Body of pancreas (tissue), 4 donors: ENCODE results near the gene USP10.

ENCODE experiments used
- POLR2A ChIP-seq, 3 donors: fragments of 450-650 bp; IDR thresholded peaks; one replicate each; pipeline ENCODE4 v1.6.1; 2016; ENCODE audit warnings: antibody characterized with exemption in 3 of 3, mild to moderate bottlenecking in 2 of 3
- TF ChIP-seq, protein P1 (sequence below), 7 experiments: fragments of 450-650 bp in 4 of 7; fragments of 200-600 bp in 3 of 7; sonication (generic) in 3 of 7; IDR thresholded peaks; one replicate each; pipeline ENCODE4 v1.5.1; 2016 to 2019; ENCODE audit warnings: antibody characterized with exemption in 7 of 7

DNA sequence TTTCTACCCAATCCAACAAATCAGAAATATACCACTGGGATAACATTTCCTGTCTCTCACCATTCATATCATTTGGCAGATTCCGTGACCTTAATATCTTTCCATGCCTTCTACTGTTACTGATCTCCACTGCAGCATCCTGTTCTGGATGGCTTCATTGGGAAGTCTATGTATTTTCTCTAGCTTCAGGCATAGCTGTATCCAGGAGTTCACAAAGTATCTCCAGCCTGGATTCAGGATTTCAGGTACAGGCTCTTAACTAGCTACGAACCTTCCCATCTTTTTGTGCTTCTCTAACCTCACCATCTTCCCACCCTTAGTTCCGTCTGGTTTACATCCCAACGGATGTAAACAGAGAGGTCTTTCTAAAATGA is 15.2 kb upstream of the USP10 start:
- TF ChIP-seq, protein P1, sequence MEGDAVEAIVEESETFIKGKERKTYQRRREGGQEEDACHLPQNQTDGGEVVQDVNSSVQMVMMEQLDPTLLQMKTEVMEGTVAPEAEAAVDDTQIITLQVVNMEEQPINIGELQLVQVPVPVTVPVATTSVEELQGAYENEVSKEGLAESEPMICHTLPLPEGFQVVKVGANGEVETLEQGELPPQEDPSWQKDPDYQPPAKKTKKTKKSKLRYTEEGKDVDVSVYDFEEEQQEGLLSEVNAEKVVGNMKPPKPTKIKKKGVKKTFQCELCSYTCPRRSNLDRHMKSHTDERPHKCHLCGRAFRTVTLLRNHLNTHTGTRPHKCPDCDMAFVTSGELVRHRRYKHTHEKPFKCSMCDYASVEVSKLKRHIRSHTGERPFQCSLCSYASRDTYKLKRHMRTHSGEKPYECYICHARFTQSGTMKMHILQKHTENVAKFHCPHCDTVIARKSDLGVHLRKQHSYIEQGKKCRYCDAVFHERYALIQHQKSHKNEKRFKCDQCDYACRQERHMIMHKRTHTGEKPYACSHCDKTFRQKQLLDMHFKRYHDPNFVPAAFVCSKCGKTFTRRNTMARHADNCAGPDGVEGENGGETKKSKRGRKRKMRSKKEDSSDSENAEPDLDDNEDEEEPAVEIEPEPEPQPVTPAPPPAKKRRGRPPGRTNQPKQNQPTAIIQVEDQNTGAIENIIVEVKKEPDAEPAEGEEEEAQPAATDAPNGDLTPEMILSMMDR (IDR thresholded peaks at IDR 0.05) = no peak
- TF ChIP-seq POLR2A (IDR thresholded peaks at IDR 0.05) = no peak
